Inflammatory macrophage treated with lipopolysaccharide for 4 hours (primary cell): ENCODE results near the gene CELF1.

Experiments used
- DNase-seq: peaks from one replicate; pipeline ENCODE4 v3.0.0-alpha.2; 2020

The CELF1 gene

GRCh38 chr11:47552566-47553405, at the start of gene CELF1:
Gene CELF1 (minus strand): TSS chr11:47553132. CDS start chr11:47499523, 53,609 bp downstream.
- peak; percentile 94 for DNase-seq

GRCh38 chr11:47599902-47600301, 47.0 kb upstream of the CELF1 start:
- DNase-seq: no peak

GRCh38 chr11:47595967-47596366, 43.0 kb upstream of the CELF1 start:
- DNase-seq: no peak

- no peak for DNase-seq
These were observed 42.1 kb upstream of the CELF1 start for GRCh38 chr11:47595029-47595428.

GRCh38 chr11:47593934-47594855, 41.3 kb upstream of the CELF1 start, which contains the start of gene C1QTNF4:
Gene C1QTNF4 (minus strand): TSS chr11:47594411. CDS start chr11:47590810, 3,601 bp downstream.
- no peak for DNase-seq

- DNase-seq: no peak
These were observed 40.6 kb upstream of the CELF1 start for GRCh38 chr11:47593492-47593933.

GRCh38 chr11:47592970-47593369, 40.0 kb upstream of the CELF1 start:
- DNase-seq: no peak

- DNase-seq: no peak
These were observed 39.3 kb upstream of the CELF1 start for GRCh38 chr11:47592251-47592650.

GRCh38 chr11:47591764-47592163, 38.8 kb upstream of the CELF1 start:
- no peak for DNase-seq

GRCh38 chr11:47589977-47590861, 37.3 kb upstream of the CELF1 start:
- no peak for DNase-seq

- DNase-seq: no peak
These were observed 36.6 kb upstream of the CELF1 start for GRCh38 chr11:47589584-47589976.

- no peak for DNase-seq
These were observed 36.2 kb upstream of the CELF1 start for GRCh38 chr11:47589118-47589517.

GRCh38 chr11:47587723-47588326, 34.9 kb upstream of the CELF1 start:
- peak; percentile 89 for DNase-seq

GRCh38 chr11:47587039-47587716, 34.2 kb upstream of the CELF1 start:
- DNase-seq: peak; percentile 26

GRCh38 chr11:47586098-47586855, 33.3 kb upstream of the CELF1 start, which contains the start of gene FAM180B:
Gene FAM180B (plus strand): TSS chr11:47586678. CDS start chr11:47586769, 91 bp downstream.
- no peak for DNase-seq

GRCh38 chr11:47583844-47584243, 30.9 kb upstream of the CELF1 start:
- DNase-seq: no peak

GRCh38 chr11:47578524-47579494, 25.9 kb upstream of the CELF1 start, which contains the start of the genes KBTBD4 and NDUFS3:
Gene KBTBD4 (minus strand): TSS chr11:47578970. CDS start chr11:47578951, 19 bp downstream.
Gene NDUFS3 (plus strand): TSS chr11:47579074. CDS start chr11:47579092, 18 bp downstream.
- peak; percentile 83 for DNase-seq

- DNase-seq: no peak
These were observed 24.6 kb upstream of the CELF1 start for GRCh38 chr11:47577460-47578041.

- DNase-seq: no peak
These were observed 20.4 kb upstream of the CELF1 start for GRCh38 chr11:47573321-47573720.
